Measurements from ENCODE around the gene SFXN1.

Gene SFXN1

GRCh38 chr5:175544108-175544511, 65.8 kb downstream of the SFXN1 start:
- DNase-seq, result no peak

GRCh38 chr5:175544586-175544985, 66.2 kb downstream of the SFXN1 start:
- DNase-seq, result no peak

DNA sequence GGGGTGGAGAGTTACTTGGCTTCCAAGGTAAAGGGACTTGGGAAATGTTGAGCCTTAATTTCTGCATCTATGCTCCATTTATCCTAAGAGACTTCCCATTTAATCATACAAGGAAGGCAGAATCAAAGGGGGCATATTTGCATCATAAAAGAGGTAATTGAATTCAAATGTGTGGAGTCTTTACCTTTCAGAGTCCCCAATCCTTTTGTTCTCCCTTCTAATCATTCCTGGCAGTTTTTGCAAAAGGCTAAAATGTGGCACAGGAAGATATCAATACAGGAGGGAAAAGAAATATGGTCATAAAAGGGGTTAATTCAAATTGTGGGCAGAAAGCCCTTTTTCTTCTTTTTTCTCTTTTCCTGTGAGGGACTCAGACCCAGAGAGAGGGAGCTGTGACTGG, 69.5 kb downstream of the SFXN1 start:
- no peak for DNase-seq

DNA sequence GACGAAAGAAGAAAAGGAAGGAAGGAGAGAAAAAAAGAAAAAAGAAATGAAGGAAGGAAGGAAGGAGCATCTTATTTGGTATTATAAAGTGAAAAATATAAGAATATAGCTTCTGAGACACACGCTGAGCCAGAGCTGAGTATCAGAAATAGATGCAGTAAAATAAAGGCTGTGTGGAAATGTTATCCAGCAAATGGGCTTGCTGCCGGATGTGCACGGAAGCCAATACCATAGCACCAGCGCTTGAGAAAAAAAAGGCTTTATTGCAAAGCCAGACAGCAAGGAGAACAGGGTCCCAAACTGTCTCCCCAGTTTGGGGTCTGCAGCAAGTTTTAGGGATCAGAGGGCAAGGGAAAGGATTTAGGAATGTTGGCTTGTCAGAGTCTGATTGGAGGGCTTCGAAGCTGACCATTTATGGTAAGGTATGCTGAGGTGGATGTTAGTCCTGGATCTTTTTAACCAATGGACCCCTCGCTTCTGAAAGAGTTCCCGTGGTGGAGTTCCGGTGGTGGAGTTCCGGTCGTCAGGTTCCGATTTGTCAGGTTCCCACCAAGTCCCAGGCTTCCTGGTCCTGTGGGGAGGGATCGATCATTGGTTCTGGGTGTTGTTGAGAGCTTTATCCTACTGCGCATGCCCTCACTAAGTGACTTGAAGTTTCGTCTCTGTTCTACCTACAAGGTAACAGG, 70.4 kb downstream of the SFXN1 start:
- no peak for DNase-seq

- DNase-seq, result no peak
Observed at GRCh38 chr5:175550055-175550805, 71.9 kb downstream of the SFXN1 start.

DNA sequence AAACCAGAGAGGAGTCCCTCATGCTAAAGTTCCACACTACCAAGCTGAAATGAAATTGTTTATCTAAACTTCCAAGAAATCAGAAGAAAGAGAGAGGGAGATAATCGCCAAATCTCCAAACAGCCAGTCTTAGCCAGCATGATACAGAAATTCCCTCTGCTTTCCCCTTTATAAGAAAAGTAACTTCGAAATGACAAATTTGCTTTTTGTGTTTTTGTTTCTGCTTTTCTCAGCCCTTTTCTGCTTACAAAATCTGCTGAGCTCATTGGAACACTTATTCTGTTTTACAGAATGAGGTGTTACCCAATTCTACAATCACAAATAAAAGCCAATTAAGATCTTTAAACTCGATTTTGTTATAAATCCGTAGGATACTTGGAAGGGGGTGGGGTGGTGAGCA, 72.9 kb downstream of the SFXN1 start:
- DNase-seq, result no peak

- no peak for DNase-seq
Observed at GRCh38 chr5:175554296-175554695, 75.9 kb downstream of the SFXN1 start.

DNA sequence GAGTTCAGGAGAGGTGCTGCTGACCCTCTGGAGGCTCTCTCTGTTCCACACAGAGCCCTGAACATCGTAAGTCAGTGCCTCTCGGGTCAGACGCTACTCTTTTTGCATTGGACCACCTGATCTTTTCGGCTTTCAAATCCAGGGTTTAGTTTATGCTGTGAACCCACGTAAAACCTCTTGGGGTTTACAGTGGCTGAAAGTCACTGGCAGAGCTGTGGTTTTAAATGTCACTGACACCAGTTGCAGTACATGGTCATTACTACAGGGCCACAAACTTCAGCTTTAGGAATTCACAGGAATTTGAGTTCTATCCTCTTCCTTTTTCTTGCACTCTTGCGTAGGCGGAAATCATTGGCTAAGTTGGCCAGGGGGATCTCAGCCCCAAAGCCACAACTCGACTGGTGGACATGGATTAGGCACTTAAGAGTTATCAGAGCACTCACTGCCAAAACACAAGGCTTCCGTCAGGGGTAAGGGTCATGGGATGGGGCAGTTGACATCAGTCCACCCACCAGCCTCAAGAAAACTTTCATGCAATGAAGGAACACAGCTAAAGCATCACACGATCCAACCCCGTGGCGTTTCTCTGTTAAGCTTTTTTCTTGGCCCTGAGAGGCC, 76.9 kb downstream of the SFXN1 start:
- no peak for DNase-seq

GRCh38 chr5:175556794-175557193, 78.4 kb downstream of the SFXN1 start:
- no peak for DNase-seq

GRCh38 chr5:175557778-175558177, 79.4 kb downstream of the SFXN1 start:
- no peak for DNase-seq

DNA sequence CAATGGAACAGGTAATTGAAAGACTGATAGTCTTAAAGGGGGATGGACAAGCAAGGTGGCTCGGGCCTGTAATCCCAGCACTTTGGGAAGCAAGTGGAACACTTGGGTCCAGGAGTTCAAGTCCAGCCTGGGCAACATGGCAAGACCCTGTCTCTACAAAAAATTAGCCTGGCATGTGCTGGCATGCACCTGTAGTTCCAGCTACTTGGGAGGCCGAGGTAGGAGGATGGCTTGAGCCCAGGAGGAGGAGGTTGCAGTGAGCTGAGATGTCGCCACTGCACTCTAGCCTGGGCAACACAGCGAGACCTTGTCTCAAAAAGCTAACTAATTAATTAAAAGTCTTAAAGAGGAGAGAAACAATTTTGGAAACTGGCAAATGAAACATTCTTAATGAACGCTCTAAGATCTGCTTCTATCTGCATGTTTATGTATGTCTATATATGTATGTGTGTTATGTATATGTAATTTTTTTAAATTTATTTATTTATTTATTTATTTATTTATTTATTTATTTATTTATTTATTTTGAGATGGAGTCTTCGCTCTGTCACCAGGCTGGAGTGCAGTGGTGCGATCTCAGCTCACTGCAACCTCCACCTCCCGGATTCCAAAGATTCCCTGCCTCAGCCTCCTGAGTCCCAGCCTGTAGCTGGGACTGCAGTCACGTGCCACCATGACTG, 80.6 kb downstream of the SFXN1 start:
- DNase-seq, result no peak

DNA sequence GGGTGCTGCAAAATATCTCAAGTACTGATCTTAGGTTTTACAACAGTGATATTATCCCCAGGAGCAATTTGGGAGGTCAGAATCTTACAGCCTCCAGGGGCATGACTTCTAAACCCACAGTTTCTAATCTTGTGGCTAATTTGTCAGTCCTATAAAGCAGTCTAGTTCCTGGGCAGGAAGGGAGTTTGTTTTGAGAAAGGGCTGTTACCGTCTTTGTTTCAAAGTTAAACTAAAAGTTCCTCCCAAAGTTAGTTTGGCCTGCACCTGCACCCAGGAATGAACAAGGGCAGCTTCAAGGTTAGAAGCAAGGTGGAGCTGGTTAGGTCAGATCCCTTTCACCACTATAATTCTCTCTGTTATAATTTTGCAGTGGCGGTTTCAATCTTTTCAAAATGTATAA, 81.7 kb downstream of the SFXN1 start:
- DNase-seq, result no peak

- no peak for DNase-seq
Observed at GRCh38 chr5:175561085-175561484, 82.7 kb downstream of the SFXN1 start.

DNA sequence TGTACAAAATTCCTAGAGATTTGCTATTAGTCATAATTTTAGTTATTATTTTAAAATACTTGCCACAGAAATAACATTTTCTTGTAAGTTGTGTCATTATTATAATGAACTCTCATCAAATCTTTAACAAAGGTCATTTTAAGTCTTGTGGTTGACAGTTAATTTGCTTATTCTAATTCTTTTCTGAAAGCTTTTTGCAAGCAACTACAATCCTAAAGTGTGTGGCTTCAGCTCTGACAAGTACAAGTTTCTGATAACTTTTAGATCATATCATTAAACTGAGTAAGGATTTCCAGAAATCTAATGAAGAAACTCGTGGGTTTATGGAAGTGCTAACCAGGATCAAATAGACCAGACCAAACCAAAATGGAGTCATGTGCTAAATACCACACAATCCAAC, 86.4 kb downstream of the SFXN1 start:
- DNase-seq, result no peak

- DNase-seq, result no peak
Observed at GRCh38 chr5:175566697-175567096, 88.3 kb downstream of the SFXN1 start.

- DNase-seq, result no peak
Observed at GRCh38 chr5:175567954-175568353, 89.6 kb downstream of the SFXN1 start.

DNA sequence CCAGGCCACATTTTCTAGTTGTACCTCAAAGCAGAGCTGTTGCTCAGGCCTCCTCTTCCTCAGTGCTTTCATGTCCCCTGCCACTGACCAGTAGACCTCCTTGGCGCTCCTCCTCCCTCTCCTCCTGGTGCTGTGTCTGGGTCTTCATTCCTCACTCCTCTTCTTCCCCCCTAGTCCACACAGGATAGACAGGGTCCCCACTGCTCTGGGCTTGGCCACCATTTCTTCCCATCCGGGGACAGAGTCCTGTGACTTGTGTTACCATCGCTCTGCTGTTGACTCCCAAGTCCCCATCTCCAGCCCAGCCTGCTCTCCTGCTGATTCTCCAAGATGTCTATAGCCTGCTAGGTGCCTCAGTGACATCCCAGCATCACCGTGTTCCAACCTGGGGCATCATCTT, 91.3 kb downstream of the SFXN1 start:
- no peak for DNase-seq

DNA sequence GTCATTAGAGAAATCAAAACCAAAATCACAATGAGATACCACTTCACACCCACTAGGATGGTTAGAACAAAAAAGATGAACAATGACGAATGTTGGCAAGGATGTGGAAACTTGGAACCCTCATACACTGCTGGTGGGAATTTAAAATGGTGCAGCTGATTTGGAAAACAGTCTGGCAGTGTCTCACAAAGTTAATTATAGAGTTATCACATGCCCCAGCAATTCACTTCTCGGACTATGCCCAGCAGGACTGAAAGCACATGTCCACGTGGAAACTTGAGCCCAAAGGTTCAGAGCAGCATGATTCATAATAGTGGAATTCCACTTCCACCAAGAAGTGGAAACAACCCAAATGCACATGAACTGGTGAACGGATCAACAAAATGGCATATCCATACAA, 94.5 kb downstream of the SFXN1 start:
- DNase-seq, result no peak

DNA sequence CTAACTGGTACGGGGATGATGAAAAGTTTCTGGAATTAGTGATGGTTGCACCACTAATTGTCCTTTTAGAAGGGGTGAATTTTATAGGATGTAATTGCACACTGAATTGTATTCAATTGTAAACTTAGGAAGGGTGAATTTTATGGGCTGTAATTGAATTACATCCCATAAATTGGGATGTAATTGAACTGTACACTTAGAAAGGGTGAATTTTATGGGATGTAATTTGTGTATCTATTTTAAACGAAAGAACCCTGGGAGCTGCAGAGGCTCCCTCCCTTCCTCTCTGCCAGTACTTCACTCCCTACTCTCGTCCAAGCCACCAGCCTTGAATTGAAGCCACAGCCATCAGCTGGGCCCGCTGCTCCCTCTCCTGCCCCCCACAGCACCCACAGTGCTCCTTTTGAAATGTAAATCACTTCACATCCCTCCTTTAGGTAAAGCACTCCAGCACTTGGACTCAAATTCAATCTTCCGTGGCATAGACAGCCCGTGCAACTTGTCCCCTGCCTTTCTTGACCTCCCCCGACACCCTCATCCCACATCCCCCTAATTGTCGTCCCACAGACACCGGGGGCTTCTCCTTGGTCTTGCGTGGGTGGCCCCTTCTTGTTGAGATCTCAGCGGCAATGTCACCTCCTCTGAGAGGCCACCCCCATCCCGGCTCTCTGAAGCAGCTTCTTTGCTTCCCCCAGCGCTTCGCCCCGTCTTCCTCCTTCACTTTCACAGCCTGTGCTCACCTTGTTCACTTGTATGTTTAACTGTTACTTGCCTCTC, 95.3 kb downstream of the SFXN1 start:
- DNase-seq, result no peak

DNA sequence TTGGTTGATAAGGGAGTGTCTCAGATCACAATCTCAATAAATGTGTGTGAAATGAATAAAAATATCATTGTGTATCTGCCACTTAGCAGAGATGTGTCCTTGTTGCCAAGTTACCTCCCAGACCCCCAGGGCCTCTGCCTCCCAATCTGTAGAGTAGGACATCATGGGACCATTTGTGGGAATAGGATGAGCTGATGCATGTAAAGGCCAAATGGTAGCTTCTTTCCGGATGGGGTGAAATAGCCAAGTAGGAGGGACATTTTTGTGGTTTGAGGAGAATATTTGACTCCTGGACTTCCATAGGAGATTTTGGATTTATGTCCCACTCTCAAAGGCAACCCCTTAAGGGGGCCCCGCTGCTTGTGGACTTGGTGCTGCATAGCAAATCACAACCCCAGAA, 96.9 kb downstream of the SFXN1 start:
- no peak for DNase-seq

DNA sequence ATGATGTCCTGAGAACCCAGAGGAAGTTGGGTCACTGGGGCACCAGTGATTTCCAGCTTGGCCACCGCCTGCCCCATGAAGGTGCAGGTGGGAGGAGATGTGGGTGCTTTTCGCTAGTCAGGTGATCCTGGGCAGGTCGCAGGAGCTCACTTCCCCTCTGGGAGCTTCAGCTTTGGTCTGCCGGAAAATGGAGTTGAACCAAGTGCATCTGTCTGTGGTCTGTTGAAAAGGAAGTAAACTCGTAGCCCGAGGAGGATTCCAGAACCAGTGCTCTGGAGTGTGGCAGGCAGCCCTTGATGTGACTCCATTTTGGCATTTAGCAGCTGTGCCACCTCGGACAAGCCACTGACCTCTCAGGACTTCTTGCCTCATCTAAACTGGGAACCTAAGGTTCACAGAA, 97.7 kb downstream of the SFXN1 start:
- no peak for DNase-seq

DNA sequence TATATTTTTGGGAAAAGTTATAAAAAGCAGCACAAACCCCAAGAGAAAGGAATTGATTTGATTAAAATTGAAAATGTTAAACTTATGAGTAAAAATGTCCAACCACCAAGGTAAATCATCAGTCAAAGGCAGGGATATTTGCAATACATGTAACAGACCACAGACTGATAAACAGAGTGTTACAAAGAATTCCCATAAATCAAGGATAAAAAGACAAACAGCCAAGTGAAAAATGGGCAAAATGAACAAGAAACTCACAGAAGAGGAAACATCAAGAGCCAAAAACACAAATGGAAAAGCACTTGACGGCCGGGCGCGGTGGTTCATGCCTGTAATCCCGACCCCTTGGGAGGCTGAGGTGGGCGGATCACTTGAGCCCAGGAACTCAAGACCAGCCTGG, 98.2 kb downstream of the SFXN1 start:
- no peak for DNase-seq

Data from activated CD4-positive, alpha-beta T cell treated with anti-CD3 and anti-CD28 coated beads, Interleukin-2, Interleukin-6, amounts not matched to agents 100 ng/mL and 50 ng/mL, durations not matched to agents 16 hours and 8 hours (primary cell).